Testis (tissue), 3 donors: ENCODE measurements around the gene PPHLN1. TPM values are rescaled to one million over a fixed set of nuclear protein-coding genes. Genes with fewer than 3 reads are reported as not detected.

Experiments used
- DNase-seq: peaks from one replicate; pipeline ENCODE4 v3.0.0-alpha.2; 2019
- H3K27ac ChIP-seq, 2 donors: fragments of 200-600 bp; sonication (generic); one replicate each; pipeline ENCODE4 v1.5.1; 2019
- H3K27me3 ChIP-seq: fragments of 200-600 bp; sonication (generic); one replicate; pipeline ENCODE4 v1.5.1; 2019
- H3K36me3 ChIP-seq: fragments of 200-600 bp; sonication (generic); one replicate; pipeline ENCODE4 v1.5.1; 2017; ENCODE audit warnings: low read depth; ENCODE audit errors: missing control alignments
- H3K4me1 ChIP-seq: fragments of 200-600 bp; sonication (generic); one replicate; pipeline ENCODE4 v1.5.1; 2019
- H3K4me3 ChIP-seq, 2 donors: fragments of 200-600 bp; sonication (generic); one replicate each; pipeline ENCODE4 v1.5.1; 2017 to 2019
- H3K9me3 ChIP-seq: fragments of 200-600 bp; sonication (generic); one replicate; pipeline ENCODE4 v1.5.1; 2017
- CTCF ChIP-seq, 3 experiments: fragments of 450-650 bp in 2 of 3; fragments of 200-600 bp in 1 of 3; sonication (generic) in 1 of 3; IDR thresholded peaks; one replicate each; pipeline ENCODE4 v1.5.1; 2016 to 2019; ENCODE audit warnings: antibody characterized with exemption in 3 of 3, mild to moderate bottlenecking in 2 of 3, moderate library complexity in 1 of 3
- POLR2A ChIP-seq: fragments of 450-650 bp; IDR thresholded peaks from one replicate; pipeline ENCODE4 v1.6.1; 2017; ENCODE audit warnings: antibody characterized with exemption, mild to moderate bottlenecking, moderate library complexity
- WGBS, 2 donors: methylation state at CpG; one replicate each; pipeline ENCODE4 v1.1.5; 2018; 5-methylcytosine and 5-hydroxymethylcytosine counted together
- intact Hi-C: fragments of 100-400 bp; cut with DNase I; formaldehyde crosslinking; loops from one replicate; pipeline ENCODE4 v1.15.1; 2023; ENCODE audit warnings: low total_unique reads
- polyA plus RNA-seq: library from polyadenylated mRNA; stranded (reverse); fragments of 350-450 nt; fragmentation: Illumina TruSeq; extraction: RNeasy Lipid Tissue Mini Kit (QIAGEN cat#74804); gene quantifications from one replicate; pipeline ENCODE4 v1.2.3, GENCODE V29; 2014; ENCODE audit warnings: low read depth, low replicate concordance; ENCODE audit not compliant: insufficient read depth
- total RNA-seq, 2 donors: library from RNA; depleted of rRNA; stranded (reverse); fragments of >200 nt; gene quantifications; one replicate each; pipeline ENCODE4 v1.2.3, GENCODE V29; 2016

PPHLN1 gene
- total and polyA plus RNA-seq, 3 donors from 2014 or later, result 83.1 to 101 (median 91.7) TPM

- WGBS, 2 donors, result 81 to 96% methylated on average over 9 of the region's 9 CpGs
Measured at GRCh38 chr12:42448841-42449240, 122.9 kb downstream of the PPHLN1 start.

GRCh38 chr12:42450248-42450647 lies 124.3 kb downstream of the PPHLN1 start:
- intact Hi-C loops, result no loop called here
- DNase-seq, result no peak
- WGBS, 2 donors, result 65 to 73% methylated on average over 2 of the region's 2 CpGs
- no peaks in the 10 kb centered on the region for H3K9me3 ChIP-seq
- no peaks in the 10 kb centered on the region for H3K27me3 ChIP-seq
- no peaks in the 10 kb centered on the region for H3K4me1 ChIP-seq
- TF ChIP-seq POLR2A (no peak), CTCF (IDR thresholded peaks at IDR 0.05) (no peak)
- no peaks in the 10 kb centered on the region for H3K36me3 ChIP-seq
- H3K4me3 ChIP-seq, result no peak overlapping the region
- no peak overlapping the region for H3K27ac ChIP-seq

More at GRCh38 chr12:42448841-42449240, 122.9 kb downstream of the PPHLN1 start:
- intact Hi-C loops, result no loop called here
- TF ChIP-seq CTCF (IDR thresholded peaks at IDR 0.05), result no peak
- no peak for TF ChIP-seq POLR2A
- DNase-seq, result no peak
- Histone ChIP-seq H3K27ac (no peak overlapping the region), H3K27me3 (no peaks in the 10 kb centered on the region), H3K4me1 (no peaks in the 10 kb centered on the region), H3K36me3 (no peaks in the 10 kb centered on the region), H3K9me3 (no peaks in the 10 kb centered on the region), H3K4me3 (no peak overlapping the region)

GRCh38 chr12:42458575-42458974 lies 132.6 kb downstream of the PPHLN1 start:
- no peaks in the 10 kb centered on the region for H3K4me1 ChIP-seq
- no peaks in the 10 kb centered on the region for H3K9me3 ChIP-seq
- H3K27ac ChIP-seq, result no peak overlapping the region
- 93 to 96% methylated on average over 2 of the region's 2 CpGs for WGBS, 2 donors
- no peak overlapping the region for H3K4me3 ChIP-seq
- H3K27me3 ChIP-seq, result no peaks in the 10 kb centered on the region
- no peak for DNase-seq
- intact Hi-C loops, result no loop called here
- H3K36me3 ChIP-seq, result no peaks in the 10 kb centered on the region
- no peak for TF ChIP-seq CTCF (IDR thresholded peaks at IDR 0.05)
- TF ChIP-seq POLR2A, result no peak

GRCh38 chr12:42459336-42459847 lies 133.4 kb downstream of the PPHLN1 start:
- intact Hi-C loops, result no loop called here
- no peaks in the 10 kb centered on the region for H3K27me3 ChIP-seq
- H3K4me1 ChIP-seq, result no peaks in the 10 kb centered on the region
- H3K9me3 ChIP-seq, result no peaks in the 10 kb centered on the region
- no peaks in the 10 kb centered on the region for H3K36me3 ChIP-seq
- no peak overlapping the region for H3K27ac ChIP-seq
- TF ChIP-seq POLR2A, result no peak
- TF ChIP-seq CTCF (IDR thresholded peaks at IDR 0.05), result no peak
- WGBS, 2 donors, result 83 to 93% methylated on average over 12 of the region's 12 CpGs
- DNase-seq, result no peak
- H3K4me3 ChIP-seq, result no peak overlapping the region

GRCh38 chr12:42462486-42462885 lies 136.5 kb downstream of the PPHLN1 start:
- H3K4me3 ChIP-seq, result no peak overlapping the region
- H3K9me3 ChIP-seq, result no peaks in the 10 kb centered on the region
- 63 to 69% methylated on average over 3 of the region's 3 CpGs for WGBS, 2 donors
- no peaks in the 10 kb centered on the region for H3K4me1 ChIP-seq
- no peak for TF ChIP-seq POLR2A
- no peak for TF ChIP-seq CTCF (IDR thresholded peaks at IDR 0.05)
- H3K36me3 ChIP-seq, result no peaks in the 10 kb centered on the region
- DNase-seq, result no peak
- H3K27ac ChIP-seq, result no peak overlapping the region
- intact Hi-C loops, result no loop called here
- H3K27me3 ChIP-seq, result no peaks in the 10 kb centered on the region
